ENCODE data around the gene UBXN6. TPM values are rescaled to one million over a fixed set of nuclear protein-coding genes. Genes with fewer than 3 reads are reported as not detected.
A peak's percentile ranks its signal among the peaks of the same experiment; 100 is the strongest.

UBXN6 gene
- total RNA-seq, 1 donor from 2014 or later, result 134 TPM

DNA sequence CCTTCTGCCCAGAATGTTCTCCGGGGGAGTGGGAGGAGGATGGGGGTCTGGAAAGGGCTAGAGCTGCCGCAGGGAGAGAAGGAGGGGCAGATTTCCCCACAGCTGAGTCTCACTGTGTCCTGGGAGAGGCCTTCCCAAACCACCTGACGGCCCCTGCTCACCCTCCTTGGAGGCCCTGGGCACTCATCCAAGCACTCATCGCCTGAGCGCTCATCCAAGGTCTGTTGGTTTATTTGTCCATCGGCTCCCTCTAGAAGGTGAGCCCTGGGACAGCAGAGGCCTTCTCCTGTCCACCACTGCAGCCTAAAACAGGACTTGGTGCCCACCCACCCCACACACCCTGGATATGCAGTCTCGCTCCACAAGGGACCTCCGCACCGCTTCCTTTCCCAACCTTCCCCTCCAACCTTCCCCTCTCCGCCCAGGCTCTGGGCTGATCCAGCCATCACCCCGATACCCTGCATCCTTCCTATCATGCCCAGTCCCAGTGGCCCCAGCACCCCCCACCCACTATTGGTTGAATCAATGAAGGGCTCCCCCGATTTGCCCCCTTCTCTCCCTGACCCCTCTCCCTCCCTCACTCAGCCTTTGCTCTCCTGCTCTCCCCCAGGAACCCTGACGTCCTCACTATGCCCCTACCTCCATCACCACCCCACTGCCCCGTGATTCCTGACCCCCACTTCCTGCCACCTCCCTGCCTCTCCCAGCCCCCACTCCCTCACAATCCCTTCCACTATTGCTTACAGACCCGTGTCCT lies 1.7 kb downstream of the UBXN6 start:
- no peak for DNase-seq (ENCODE audit: low spot score)

DNA sequence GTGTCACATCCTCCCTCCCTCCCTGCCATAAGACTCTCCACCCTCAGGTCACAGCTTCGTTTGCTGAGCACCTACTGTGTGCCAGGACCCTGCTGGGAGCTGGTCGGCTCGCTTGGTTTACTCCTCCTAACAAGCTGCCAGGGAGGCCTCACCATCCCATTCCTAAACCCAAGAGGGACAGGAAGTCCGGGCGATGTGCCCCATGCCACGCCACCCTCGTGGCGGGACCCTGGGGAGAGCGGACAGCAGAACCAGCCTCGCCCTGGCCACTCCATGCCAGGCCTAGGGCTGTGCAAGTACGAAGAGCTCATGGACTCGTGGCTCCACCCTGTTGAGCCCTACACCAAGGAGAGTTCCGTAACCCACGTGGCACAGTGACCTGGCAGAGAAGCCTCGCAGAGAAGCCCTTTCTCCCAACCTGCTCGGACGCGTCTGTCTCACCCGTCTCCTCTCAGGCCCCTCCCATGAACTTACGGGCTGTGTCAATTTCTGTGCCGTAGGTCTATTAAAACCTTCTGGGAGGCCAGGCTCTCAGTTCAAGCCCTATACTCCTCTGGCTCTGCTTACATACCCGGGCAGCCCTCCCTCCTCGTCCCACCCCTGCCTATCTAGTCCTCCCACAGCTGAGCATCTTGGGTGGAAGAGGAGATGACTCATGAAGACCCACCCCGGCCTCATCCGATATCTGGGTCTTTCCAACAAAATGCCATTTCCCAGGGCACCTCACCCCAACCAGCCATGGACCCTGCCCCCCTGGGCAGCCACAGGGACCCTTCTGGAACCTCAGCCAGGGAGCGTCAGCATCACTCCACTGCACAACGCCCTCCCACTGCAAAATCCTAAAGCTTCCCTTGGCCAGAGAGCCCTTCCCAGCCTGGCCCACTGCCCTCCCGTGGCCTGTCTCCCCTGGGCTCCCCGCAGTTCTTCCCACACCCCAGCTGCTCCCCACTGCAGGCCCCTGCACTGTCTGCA lies 2.6 kb downstream of the UBXN6 start:
- DNase-seq (ENCODE audit: low spot score), result no peak

DNA sequence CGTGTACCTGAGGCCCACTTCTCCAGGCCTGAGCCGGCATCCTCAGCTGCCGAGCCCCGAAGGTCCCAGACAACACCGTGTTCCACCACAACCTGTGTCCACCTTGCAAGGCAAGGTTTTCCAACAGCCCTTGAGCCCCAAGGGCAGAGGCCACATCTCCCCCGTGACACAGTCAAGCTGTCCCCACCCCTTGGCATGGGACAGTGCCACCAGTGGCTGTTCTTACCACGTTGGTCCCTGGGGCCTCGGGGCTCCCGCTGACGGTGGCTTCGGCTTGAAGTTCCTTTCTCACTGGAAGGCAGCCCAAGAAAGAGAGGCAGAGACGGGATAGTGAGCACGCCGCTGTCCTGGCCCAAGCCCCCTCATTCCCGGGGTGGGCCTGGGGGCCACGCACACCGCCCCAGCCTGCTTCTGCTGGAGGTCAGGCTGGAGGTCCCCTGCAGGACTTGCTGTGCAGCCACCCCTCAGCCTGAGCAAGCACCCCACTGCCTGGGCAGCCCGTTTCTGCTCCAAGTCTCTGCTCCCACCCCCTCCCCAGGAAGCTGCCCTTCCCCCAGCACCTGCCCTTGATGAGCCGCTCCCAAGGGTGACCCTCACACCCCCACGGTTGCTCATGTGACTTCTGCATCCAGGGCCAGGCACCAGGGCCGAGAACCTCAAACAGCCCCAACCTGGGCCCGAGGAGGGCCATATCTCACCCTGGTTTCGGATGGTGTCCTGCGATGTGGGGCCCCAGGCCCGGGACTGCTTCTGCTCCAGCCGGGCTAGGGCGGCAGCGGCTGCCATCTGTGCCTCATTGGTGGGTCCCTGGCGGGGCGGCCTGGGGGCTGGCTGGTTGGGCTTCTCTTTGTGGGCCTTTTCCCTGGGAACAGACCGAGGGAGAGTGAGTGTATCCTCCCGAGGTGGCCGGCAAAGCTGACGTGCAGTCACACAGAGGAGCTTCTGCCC lies 4.1 kb downstream of the UBXN6 start:
- no peak for DNase-seq (ENCODE audit: low spot score)

DNA sequence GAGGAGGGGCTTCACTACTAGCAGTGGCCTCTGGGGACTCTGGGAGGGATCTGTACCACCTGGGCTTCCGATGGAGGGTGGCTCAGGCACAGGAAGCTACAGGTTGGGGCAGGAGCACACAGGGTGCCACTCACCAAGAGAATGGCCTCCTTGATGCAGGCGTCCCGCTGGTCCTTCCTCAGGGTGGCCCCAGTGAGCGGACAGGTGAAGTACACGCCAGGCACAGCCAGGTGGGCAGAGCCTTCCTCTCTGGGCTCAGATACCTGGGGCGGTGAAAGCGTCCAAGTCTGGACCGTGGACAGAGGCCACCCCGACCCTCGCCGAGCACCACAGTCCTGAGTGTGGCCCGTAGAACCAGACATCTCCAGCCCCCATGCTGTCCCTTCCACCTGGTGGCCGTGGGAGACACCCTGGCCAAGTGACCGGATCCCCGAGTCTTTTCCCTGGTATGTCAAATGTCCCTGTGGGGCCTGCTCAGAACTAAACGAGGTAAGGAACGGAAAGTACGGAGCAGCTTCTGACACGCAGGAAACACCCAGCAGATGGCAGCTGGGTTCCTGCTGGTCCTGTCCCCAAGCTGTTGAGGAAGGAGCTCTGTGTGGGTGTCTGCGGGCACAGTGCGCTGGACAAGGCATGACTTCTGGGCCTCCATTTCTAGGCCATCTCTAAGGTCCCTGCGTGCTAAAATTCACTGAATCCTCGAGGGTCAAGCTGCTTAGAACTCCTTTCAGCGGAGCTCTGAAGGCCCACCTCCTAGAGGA lies 5.2 kb downstream of the UBXN6 start:
- DNase-seq (ENCODE audit: low spot score), result no peak

DNA sequence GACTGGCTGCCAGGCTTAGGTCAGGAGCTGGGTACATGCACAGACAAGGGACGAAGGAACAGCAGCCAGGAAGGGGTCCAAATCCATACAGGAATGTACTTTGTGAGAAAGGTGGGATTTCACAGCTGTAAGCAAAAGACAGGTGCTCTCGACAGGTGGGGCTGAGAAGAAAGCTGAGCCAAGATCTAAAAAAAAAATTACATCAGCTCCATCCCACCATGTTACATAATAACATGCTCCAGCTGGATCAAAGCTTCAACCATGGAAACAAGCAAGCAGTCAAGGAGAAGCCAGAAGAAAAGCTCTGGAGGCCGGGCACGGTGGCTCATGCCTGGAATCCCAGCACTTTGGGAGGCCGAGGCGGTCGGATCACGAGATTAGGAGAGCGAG lies 8.0 kb downstream of the UBXN6 start:
- no peak for DNase-seq (ENCODE audit: low spot score)

DNA sequence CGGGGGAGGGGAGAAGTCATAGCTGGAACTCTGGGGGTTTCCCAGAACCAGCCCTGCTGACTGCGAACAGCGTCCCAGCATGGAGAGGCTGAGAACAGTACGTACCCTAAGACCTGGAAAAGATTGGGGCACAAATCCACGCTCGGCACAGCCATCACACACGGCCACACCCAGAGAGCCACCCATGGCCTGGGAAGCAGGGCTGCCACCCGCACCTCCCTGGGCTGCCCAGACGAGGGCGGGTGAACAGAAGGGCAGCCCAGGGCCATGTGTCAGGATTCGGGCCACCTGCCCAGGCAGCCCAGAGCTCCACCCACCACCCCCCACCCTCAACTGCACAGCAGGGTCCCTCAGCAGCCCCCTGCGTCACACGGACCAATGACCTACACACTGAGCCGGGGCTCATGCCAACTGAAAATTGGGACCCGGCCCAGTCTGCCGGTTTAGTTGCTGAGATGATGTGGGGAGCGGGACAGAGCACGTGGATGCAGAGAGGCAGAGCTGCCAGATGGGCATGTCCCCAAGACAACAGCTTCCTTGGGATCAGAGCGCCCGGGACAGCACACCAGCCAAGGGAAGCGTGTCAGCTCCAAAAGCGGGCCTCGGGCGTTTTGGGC lies 8.5 kb downstream of the UBXN6 start:
- DNase-seq (ENCODE audit: low spot score), result peak; percentile 53

DNA sequence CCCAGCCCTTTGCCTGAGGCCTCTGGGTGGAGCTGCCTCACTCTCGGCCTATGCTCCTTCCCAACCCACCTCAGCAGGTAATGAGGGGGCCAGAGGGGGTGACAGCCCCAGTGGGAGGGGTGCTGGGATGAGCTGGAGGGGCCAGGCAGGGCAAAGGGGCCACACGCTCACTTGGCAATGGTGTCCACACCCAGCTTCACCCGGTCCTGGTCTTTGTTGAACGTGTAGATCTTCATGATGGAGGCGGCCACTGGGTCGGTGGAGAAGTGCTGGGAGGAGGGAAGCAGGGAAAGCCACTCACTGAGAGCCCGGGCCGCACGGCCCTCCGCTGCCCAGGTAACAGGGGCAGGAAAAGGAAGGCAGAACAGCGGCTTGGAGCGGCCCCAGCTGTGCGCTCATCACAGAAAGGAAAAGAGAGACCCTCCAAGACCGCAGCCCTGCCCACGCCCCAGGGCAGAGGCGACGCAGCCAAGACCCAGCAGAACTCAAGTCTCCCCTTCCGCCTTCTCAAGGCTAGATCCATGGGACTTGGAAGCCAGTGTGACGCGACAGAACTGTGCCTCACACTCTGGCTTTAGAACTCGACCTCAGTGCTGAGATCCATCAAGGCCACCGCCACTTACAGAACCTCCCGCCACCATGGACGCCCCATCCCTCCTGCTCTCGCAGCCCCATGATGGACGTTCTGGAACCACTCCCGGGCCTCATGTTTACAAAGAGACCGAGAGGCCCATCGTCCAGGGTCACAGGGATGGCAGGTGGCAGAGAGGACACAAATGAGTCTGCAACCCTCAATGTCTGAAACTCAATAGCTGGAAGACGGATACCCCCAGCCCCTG lies 9.2 kb downstream of the UBXN6 start:
- no peak for DNase-seq (ENCODE audit: low spot score)

DNA sequence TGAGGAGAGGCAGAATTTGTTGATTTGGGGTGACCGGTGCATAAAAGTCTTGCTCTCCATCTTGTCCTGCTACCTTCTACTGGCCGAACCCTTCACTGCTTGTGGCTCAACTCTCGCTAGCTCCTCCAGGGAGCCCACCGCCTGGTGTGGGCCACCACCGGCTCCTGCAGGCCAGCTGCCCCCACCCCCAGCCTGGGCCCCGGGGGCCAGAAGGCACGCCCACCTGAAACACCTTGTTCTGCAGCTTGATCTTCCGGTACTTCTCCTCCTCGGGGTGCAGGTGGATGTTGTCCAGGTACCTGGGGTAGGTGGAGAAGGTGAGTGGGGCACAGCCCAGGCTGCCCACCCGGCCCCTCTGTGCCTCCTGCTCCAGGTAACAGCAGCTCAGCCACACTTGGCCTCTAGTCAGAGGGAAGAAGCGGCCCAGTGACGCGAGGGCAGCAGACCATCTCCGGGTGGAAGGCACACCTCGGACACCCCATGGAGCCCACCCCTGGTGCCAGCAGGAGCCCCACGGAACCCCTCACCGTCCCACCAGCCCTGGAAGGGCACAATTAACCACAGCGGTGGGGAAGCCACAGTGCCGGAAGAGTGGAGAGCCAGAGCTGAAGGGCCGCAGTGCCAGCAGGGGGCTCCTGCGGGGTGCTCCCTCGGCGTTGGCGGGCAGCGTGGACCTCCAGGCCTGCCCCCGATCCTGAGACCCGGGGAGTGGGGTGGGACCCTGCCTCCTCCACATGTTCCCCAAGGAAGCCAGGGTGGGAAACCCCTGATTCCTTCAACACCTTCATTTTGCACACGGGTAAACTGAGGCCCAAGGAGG lies 10.1 kb downstream of the UBXN6 start:
- no peak for DNase-seq (ENCODE audit: low spot score)

DNA sequence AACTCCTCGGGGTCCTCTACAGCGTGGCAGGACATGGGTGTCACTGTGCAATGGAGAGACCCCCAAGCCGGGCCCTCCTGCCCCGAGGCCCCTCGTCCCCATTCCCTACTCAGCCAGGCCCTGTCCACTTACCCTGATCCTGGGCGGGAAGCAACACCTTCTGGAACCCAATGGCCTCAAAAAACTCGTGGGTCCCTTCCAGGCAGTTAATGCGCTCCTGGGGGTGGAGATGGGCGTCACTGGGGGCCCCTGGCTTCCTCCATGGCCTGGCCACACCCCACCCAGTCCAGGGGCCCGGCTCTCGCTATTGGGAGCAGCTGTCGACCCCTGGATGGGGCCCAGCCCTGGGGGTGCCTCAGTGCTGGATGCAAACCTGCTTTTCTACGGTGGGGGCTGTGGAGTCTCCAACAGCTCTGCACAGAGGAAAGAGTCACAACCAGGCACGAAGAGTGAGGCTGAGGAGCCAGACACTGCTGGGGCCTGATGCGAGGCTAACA lies 10.8 kb downstream of the UBXN6 start:
- no peak for DNase-seq (ENCODE audit: low spot score)

DNA sequence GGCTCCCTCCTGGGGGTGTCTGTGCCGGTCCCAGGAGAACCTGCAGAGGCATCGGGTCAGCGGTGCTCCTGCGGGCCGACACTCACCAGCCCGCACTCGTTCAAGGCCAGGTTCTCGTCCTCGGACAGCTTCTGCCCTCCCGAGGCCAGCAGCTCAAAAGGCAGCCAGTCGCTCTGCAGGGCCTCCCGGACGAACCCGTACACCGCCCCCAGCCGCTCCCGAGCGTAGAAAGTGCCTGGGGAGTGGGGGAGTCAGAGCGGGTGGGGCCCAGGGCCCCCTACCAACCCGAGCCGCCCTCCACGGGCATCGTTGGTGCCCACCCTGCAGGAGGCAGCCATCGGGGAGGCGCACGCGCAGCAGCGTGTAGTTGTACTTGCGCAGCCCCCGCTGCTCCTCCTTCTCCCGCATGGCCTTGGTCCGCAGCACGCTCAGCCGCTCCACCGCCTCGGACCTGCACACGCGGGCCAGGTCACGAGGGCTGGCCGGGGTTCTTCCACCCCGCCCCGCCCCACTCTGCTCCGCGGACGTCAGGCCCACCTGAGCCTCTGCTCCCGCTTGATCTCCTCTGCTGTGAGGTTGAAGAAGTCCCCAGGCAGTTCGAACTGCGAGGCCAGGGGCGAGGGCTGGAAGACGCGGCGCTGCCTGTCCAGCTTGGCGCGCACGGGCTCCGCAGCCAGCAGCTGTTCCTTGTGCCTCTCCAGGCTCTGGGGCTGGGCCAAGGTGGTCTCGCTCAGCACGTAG lies 11.5 kb downstream of the UBXN6 start:
- no peak for DNase-seq (ENCODE audit: low spot score)

DNA sequence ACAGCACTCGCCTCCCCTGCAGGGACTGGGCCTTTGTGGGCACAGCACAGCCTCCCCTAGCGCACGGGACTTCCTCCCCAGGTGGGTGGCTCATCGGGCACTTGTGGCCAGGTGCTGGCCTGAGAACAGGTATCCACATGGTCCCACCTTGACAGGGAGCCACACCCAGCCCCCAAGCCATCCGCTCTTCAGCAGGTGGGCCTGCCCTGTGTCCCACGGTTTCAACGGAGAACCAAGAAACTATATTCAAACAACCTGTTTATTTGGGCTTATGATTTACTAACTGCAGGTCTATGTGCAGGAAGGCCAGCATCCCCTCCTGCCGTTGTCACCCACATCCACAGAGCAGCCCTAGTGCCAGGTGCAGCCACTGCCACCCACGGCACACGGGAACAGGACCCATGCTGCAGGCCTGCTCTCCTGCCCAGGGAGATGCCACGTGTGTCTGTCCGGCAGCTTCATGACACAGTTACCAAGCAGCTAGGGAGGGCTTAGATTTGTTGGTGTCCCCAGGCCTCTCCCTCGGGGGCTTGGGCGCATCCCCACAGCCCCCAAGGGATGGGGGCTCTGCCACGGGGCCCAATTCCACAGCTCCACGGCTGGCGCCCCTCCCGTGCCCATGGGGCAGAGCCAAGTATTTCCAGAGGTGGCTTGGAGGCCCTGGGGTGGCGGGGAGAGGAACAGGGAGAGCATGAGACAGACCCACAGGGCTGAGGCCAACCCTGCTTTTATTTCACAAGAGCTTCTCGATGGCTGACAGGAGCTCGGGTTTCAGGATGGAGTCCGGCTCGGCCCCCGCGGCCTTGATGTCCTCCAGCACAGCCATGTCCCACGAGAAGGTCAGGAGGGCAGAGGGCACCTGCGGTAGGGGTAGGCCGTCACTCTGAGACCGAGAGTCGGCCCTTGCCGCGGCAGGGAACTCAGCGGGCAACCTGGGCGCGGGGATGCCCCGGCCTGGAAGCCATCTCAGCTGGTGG lies 12.5 kb downstream of the UBXN6 start:
- DNase-seq (ENCODE audit: low spot score), result no peak

DNA sequence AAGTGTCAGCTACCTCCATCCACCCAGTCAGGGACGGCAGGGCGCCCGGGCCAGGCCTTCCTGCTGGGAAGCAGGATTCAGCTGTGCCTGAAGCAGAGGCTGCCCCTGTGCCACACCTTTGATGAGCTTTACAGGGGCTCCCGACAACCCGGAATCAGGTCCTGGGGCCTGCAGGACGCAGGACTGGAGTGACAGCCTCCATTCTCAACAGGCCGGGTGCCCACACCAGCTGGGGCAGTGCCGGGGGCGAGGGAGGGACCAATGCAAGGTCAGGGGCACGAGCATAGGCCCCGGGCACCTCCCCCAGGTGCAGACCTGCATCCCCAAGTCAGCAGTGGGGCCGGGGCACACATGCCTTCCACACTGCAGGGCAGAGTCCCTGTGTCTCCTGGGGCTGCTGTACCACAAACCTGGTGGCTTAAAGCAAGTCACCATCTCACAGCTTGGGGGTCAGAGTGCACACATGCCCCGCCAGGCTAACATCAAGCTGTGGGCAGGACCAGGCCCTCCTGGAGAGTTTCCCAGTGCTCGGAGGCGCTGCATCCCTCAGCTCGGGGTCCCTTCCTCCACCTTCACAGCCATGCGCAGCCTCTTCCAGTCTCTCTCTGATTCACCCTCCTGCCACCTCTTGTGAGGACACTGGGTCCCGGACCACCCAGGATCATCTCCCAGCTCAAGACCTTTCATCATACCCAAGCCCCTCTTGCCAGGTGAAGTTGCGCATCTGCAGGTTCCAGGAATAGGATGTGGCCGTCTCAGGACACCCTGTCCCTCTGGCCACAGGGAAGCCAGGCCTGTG lies 13.4 kb downstream of the UBXN6 start:
- DNase-seq (ENCODE audit: low spot score), result no peak

DNA sequence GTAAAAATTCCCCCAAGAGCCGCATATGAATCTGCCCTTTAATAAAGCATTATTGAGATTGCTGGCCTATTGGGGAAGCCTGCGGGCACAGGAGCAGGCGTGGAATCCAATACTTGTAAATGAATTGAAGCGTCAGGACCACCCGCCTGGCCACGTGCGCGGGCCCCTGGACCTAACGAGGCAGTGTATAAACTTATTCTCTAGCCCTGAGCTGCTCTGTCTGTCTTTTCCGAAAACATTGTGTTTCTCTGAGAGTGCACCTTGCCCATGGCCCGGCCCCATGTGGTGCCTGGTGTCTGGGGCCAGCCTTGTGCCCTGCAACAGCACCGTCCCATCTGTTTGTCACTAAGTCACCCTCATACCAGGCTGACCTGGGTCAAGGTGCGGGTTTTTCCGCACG lies 14.4 kb downstream of the UBXN6 start:
- DNase-seq (ENCODE audit: low spot score), result no peak

DNA sequence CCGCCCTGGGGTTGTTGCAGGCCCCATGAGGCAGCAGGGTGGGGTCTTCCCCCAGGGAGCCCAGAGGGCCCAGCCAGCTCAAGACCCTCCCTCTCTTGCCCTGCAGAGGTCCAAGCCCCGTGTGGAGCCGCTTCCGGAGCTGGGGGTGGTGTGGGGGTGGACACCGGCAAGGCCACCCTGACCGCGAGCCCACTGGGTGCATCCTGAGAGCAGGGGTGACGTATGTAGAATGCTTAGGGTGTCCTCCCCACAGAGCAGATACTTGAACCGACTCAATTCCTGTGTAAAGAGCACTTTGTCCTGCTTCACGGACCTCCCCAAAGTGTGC lies 14.8 kb downstream of the UBXN6 start:
- no peak for DNase-seq (ENCODE audit: low spot score)

DNA sequence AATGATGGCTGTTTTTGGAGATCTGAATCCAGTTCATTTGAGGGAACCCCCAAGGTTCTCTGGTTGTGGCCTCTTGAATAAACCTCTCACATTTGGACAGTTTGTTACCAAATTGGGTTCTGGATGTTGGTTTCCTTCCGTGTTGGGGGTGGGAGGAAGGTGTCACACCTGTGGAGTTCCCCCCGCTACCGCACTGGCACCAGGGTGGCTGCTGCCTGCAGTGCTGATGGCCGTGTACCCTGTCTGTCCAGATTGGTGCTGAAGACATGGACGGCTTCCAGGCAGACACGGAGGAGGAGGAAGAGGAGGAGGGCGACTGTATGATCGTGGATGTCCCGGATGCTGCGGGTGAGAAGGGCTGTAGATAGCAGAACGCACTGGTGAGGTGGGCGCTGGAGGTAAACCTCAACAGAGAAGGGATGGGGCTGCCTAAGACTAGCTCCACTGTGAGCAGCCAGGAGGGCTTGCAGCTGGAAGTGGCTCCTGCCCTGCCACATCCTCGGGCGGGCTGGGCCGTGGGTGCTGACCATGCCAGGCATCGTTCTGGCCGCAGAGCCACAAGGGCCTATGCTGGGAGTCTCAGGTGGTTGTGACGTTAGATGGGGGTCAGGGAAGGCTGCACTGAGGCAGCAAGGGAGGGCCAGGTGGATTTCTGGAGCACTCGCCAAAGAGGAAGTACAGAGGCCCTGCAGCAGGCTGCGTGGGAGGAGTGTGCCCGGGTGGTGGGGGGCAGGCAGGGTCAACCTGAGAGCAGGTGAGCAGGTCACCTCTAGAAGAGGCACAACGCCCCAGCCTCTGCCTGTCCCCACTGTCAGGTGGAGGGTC lies 15.4 kb downstream of the UBXN6 start:
- DNase-seq (ENCODE audit: low spot score), result no peak
